ENCODE data around the gene ASCL1.

Gene ASCL1

DNA sequence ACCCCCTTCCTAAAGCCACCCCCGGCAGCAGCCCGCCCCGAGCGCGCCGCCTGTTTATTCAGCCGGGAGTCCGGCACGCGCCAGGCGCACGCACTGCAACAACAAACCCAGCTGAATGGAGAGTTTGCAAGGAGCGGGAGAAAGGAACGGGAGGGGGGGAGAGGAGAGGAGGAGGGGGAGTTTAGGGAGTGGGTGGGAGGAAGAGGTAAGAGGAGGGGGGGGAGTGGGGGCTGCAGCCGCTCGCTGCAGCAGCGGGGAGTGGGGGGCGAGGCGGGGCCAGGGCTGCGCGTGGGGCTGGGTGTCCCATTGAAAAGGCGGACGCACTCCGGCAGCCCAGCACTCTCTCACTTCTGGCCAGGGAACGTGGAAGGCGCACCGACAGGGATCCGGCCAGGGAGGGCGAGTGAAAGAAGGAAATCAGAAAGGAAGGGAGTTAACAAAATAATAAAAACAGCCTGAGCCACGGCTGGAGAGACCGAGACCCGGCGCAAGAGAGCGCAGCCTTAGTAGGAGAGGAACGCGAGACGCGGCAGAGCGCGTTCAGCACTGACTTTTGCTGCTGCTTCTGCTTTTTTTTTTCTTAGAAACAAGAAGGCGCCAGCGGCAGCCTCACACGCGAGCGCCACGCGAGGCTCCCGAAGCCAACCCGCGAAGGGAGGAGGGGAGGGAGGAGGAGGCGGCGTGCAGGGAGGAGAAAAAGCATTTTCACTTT, at the start of gene ASCL1:
ASCL1 (plus strand) TSS at position 336 of the 712 bp plus-strand sequence. CDS start 571 bp downstream, outside the sequence.
- no peak for DNase-seq

GRCh38 chr12:102907918-102908317, 49.6 kb upstream of the ASCL1 start:
- no peak for DNase-seq

- no peak for DNase-seq
Measured at GRCh38 chr12:102910137-102910536, 47.3 kb upstream of the ASCL1 start.

GRCh38 chr12:102910792-102911191, 46.7 kb upstream of the ASCL1 start:
- no peak for DNase-seq

DNA sequence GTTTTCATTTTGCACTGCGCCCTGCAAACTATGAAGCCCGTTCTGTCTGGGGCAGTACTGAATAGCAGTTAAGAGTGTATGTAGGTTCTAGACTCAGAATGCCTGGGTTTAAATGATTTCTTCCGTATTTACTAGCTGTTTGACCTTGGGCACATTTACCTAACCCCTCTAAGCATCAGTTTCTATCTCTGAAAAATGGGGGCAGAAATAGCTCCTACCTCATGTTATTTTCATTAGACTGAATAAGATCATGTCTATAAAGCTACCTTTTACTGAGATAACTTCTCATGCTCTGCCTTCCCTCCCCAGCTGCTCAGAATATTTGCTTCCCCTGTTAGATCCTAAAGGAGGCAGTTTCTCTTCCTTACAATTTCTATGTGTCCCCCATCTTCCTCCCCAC, 46.2 kb upstream of the ASCL1 start:
- no peak for DNase-seq

DNA sequence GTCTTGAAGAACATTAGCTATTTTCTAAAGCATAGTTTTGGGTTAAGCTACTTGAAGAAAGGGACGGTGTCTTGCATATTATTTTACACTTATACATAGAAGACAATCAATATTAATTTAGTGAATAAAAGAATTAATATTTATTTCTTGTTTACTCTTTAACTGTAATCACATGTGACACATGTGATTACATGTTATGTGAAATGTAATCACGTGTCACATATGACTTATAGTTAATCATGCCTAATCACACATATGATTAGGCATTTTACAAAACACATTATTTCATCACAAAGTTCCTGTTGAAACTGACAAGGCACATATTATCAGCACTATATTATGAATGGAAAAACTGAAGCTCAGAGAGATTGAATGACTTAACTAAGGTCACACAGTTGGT, 45.2 kb upstream of the ASCL1 start:
- DNase-seq = no peak

DNA sequence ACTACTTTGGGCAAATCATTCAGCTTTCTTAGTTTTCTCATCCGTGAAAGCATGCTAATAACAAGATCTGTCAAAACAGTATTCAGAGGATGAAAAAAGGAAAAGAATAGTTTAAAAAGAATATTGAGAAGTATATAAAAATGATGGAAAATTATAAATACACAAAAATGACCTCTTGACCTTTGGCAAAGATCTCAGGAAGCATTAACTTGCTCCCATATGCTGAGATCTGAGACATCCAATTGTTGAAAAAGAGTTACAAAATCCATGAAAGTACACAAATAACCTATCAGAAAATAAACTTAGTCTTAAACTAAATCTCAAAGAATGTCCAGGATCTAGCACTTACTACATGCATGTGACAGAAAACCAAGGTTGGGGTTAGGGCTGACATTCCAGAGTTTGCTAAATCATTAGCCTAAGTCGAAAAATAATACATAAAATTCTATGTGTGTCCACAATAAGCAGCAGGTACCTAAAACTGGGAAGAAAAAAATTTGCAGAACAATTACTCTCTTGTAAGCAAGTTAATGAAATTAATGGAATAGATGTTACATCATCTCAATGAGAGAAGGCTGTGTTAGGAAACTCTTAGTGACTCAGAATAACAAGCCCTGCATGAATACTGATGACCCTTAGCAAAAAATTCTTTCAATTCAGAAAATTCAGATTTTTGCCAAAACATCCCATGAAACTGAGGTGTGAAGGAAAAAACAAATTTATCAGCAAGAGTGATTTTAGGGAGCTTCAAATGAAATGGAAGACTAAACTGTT, 43.8 kb upstream of the ASCL1 start:
- DNase-seq = no peak

DNA sequence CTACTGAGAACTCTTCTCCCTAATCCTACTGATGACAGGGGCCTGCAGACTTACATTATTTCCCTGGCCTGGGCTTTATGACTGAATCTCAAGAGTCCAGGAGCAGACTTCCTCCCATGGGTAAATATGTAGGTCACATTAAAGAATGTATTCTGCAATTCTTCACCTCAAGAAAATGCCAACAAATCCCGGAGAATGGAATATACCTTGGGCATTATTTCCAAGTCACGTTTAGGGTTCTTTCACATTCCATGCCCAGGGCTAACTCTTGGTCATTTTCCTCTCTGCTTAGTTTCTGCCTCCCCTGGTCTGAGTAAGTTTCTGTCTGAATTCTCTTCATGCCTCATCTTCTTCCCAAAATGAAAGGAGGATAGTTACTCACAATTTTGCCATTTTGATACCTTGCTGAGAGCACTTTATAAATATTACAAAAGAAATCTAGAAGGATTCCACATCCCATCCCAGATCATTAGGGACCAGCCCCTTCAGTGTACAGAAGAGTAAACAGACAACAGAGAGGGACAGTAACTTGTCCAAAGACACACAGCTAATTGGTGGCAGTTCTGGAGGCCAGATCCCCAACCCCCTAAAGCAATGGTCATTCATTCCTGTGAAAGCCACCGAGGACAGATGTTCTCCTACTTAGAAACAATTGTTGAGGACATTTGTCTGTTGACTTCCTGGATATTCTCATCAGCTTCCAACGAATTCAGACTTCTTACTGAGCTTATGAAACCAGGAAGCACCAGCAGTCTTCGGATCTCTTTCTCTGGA, 41.0 kb upstream of the ASCL1 start:
- no peak for DNase-seq

DNA sequence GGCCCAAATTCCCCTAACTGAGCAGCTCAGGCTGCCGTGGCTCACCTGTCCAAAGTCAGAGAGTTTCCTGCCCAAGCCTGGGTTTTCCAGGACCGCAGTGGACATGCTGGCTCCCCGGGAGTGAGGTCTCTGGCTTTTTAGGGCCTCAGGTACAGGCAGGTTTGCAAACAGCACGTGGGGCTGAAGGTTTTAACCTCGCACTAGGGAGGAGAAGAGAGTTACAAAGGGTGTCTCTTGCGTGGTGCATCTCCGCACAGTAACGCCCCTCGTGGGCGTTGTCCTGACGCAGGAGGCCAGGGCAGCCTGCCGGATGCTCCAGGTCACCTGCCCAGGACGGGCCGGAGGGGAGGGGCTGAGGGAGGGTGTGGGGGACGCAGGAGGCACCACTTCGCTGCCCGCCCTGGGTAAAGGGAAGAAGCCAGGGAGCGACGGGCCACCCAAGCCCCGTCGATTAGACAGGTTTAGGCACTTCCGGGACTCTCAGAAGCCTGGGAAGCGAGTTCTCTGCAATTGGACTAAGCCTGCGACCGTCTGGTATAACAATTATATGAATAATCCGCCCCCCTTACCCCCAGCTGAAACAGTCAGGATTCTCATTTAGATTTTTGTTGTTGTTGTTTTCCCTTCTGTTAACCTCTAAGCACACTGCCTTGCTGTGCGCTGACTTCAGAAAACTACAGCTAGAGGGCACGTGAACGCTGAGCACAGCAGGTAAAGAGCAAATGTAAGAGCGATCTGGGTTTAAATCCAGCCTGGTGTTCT, 40.3 kb upstream of the ASCL1 start, which contains the start of gene PAH:
PAH (minus strand) TSS at position 219 of the 762 bp plus-strand sequence; CDS start at position 105, 114 bp downstream.
- no peak for DNase-seq

DNA sequence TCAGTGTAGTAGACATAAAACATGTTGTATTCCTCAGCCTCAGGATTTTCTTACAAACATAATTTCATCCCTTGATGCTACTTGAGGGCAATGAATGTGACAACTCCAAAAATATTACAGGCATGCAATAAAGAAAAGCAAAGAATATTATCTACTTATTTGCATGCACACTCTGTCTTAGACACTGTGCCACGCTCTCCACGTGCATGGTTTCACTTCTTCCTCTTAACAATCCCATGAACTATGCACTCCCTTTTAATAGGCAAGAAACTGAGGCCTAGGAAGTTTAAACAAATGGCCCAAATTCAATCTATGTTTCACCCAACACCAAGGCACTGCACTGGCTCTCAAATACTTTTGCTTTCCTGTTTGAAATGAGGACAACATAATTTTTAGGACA, 38.6 kb upstream of the ASCL1 start:
- DNase-seq = no peak

GRCh38 chr12:102920271-102920670, 37.2 kb upstream of the ASCL1 start:
- no peak for DNase-seq

DNA sequence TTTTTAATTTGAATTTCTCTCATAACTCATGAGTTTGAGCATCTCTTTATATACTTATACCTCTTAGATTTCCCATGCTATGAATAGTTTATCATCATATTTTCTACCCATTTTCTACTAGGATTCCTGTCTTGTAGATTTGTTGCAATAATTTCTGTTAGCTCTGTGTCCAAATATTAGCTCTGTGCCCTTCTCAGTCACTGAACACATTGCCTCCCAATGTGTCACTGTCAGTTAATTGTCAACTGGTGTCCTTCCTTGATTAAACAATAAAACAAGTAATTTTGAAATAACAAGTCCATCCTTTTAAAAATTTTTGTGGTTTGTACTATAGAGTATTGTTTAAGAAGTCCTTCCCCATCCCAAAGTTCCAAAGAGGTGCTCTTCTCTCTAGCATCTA, 36.2 kb upstream of the ASCL1 start:
- no peak for DNase-seq

DNA sequence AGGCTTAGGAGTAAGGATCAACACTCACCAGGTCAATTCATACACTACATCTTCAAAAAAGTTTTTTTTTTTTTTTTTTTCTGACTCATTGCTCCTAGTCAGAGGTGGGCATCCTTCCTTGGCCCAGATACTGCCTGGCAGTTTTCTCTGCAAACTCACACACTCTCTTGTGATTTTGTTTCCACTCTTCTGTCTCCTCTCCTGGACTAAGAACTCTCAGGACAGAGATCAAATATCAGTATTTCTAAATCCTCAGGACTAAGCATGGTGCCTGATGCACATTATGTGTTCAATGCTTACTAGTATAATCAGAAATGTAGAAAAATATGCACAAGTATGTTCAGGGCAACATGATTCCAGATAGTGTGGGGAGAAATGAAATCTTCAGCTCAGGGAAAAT, 30.3 kb upstream of the ASCL1 start:
- DNase-seq = no peak

DNA sequence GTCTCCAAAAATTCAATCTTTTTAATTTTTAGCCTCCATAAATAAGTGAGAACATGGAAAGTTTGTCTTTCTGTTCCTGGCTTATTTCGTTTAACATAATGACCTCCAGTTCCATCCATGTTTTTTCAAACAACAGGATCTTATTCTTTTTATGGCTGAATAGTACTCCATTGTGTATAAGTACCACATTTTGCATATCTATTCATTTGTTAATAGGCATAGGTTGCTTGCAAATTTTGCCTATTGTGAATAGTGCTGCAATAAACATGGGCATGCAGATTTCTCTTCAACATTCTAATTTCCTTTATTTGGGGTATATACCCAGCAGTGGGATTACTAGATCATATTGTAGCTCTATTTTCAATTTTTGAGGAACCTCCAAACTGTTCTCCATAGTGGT, 24.3 kb upstream of the ASCL1 start:
- DNase-seq = no peak

- no peak for DNase-seq
Measured at GRCh38 chr12:102939059-102939458, 18.4 kb upstream of the ASCL1 start.

- DNase-seq = no peak
Measured at GRCh38 chr12:102939670-102940222, 17.7 kb upstream of the ASCL1 start.

DNA sequence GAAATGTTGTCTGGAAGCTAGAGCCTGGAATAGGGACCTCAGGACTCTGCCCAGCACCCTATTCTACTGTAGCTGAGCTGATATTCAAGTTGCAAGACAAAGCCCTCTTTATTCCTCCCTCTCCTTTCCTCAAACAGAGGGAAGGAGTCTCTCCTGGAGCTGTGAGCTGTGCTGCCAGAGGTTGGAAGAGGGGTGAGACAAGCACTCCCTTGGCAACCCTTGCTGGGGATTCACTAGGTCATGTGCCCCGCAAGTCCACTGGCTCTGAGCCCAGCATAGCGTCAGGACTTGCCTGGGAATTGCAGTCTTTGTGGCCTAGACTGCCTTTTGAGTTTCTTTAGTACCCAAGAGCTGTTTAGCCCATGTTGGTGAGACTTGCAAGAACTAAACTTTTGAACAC, 11.4 kb upstream of the ASCL1 start:
- DNase-seq = no peak

- peak; percentile 1 for DNase-seq
Measured at GRCh38 chr12:102948941-102949352, 8.5 kb upstream of the ASCL1 start.

GRCh38 chr12:102950107-102950949, 7.1 kb upstream of the ASCL1 start:
- no peak for DNase-seq

DNA sequence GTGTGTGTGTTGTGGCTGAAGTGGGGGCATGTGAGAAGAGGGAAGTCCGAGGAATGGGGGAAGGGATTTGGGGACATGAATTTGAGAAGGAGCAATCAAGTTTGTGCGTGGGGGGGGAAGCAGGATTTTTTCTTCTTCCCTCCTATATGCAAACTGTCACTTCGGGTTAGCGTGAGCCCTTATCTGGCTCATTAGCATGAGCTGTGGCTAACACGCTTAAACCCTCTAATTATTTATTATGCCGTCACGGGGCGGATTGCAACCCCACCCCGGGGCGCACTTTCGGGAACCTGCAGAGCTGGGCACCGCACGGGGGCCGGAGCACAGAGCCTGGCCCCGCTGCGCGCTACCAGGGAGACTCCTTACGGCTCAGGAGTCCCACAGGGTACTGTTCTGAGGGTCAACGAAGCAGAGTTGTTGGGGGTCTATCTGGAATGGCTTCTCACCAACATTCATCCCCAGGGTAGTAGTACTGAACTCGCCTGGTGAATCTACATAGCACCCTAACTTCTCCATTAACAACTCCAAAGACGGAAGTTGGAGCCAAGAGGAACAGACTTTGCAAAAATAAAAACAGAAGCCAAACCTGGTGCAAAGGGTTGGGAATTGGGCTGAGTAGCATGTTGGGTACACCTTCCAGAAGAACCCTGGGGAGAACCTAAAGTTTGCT, 6.4 kb upstream of the ASCL1 start:
- DNase-seq = no peak

- DNase-seq = no peak
Measured at GRCh38 chr12:102951841-102952240, 5.6 kb upstream of the ASCL1 start.
